Medulla oblongata (tissue), 1 donor: ENCODE measurements around the gene EPHX1.
"Not testable (repeated sequence)": the region's sequence is repeated elsewhere in the genome, so short reads cannot be mapped to it uniquely, and the experiment has no call there.

Source experiments
- DNase-seq: peaks from one replicate; pipeline ENCODE4 v3.0.0-alpha.2; 2015; ENCODE audit errors: extremely low spot score

The EPHX1 gene

GRCh38 chr1:225809842-225810578 is at the start of gene EPHX1:
Gene EPHX1, plus strand, starts transcription at chr1:225810124. Its CDS starts 18,606 bp downstream, at chr1:225828730.
- peak; percentile 89 for DNase-seq

GRCh38 chr1:225760531-225760930 is 49.4 kb upstream of the EPHX1 start:
- DNase-seq = no peak

GRCh38 chr1:225761395-225761794 is 48.5 kb upstream of the EPHX1 start:
- DNase-seq = not testable (repeated sequence)

DNA sequence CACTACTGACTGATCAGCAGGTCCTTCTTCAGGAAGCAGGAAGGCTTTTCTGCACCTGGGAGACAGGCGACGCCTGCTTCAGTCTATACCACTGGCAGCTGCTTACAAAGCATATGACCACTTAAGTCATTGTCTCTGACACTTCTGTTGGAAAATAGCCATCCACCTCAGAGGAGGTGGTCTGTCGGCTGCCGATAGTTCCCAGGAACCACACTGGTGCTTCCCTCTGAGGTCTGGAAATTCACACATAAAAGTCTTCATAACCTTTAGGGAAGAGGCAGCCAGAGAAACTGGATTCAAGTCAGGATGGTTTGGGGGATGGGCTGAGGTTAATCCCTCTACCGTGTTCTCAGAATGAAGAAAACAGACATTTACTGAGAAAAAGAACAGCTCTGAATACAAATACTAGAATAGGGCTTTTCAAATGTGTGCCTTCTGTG is 47.9 kb upstream of the EPHX1 start:
- no peak for DNase-seq

DNA sequence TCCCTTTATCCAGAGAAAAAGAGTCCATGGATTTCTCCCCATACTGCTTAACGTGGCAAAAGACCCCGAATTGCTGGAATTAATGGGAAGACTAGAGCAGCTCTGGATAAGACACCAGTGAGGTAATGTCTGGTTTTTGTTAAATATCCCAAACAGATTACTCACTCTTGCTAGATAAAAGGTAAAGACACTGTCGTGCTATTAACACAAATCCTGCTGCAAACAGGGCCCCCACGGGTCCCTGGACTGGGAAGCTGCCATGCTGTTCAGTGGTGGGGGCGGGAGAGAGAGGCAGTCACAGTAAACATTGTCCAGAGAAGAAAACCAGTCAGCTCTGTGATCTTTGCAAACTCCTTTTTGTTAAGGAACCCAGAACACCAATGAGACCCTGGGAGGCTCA is 47.5 kb upstream of the EPHX1 start:
- DNase-seq = no peak

GRCh38 chr1:225763716-225764548 is 46.0 kb upstream of the EPHX1 start:
- DNase-seq = no peak

GRCh38 chr1:225765982-225766674 is 43.8 kb upstream of the EPHX1 start:
- no peak for DNase-seq

GRCh38 chr1:225766967-225767633 is 42.8 kb upstream of the EPHX1 start:
- no peak for DNase-seq

- no peak for DNase-seq
These were observed 42.0 kb upstream of the EPHX1 start for GRCh38 chr1:225767634-225768540.

DNA sequence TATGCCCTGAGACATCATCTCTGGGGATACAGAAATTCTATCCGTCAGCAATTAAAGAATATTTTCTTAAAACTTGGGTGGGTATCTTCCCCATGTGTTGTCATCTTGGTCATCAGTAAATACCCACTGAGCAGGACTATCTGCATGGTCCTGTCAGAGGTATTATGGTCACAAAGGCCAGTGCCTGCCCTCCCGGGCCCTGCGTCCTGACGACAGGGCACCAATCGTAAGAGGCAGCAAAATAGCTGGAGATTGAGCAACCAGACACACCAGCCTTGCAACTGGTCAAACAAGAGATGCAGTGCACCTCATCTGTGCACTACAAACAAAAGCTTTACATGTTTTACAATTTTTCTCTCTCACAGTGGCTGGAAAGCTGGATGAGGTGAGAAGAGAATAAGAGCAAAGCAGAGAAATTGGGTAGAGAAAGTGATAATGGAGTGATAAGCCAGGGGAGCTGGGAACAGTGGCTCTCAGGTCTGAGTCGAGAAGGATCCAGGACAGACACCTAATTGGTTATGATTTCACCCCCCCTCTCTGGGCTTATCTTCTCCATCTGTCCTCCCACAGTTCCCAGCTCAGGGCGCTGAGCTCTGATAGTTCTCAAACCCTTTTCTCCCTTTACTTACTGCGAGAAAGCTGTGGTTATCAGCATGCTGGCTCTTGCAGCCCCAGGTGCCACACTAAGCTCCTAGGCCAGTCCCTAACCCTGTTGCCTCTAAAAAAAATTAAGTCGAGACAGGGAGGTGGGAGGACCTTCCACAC is 41.1 kb upstream of the EPHX1 start:
- DNase-seq = no peak

DNA sequence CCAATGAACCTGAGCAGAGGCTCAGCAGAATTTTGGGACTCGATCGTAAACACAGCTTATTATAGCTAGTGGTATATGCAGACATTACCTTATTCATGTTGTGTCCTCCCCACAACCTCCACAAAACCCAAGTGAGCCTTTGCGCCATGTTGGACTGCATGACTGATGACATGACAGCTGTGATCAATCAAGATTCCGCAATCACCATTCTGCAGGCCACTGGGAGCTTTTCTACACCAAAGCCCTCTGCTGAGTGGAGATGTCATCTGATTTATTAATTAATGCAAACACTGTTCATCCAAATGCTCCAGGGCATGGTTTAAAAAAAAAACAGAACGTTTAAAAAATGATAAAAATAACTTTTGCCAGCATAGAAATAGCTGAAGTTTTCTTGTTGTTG is 40.2 kb upstream of the EPHX1 start:
- DNase-seq = no peak

- peak; percentile 61 for DNase-seq
These were observed 39.2 kb upstream of the EPHX1 start for GRCh38 chr1:225770561-225771248.

DNA sequence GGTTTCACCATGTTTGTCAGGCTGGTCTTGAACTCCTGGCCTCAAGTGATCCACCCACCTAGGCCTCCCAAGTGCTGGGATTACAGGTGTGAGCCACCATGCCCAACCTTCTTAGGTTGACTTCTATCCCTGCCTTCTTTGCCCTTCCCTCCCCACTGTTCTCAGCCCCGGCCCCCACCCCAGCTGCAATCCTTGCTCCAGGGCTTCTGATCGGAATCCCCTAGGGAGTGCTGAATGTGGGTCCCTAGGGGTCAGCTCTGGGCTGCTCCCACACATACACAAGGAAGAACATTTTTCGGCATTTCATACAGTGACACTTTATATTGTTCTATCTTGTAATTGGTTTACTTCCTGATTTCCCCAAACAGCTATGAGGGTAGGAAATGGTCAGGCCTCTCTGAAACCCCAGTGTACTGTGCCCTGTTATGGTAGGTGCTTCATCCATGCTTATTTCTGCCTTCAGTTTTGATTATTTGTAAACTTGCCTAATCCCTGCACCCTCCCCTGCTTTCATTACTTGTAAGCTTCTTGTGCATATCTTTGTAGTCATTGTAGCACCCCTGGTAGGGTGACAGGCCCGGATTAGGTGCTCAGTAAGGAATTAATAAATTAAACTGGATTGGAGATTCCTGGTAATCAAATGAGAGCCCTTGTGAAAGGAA is 38.1 kb upstream of the EPHX1 start:
- no peak for DNase-seq

DNA sequence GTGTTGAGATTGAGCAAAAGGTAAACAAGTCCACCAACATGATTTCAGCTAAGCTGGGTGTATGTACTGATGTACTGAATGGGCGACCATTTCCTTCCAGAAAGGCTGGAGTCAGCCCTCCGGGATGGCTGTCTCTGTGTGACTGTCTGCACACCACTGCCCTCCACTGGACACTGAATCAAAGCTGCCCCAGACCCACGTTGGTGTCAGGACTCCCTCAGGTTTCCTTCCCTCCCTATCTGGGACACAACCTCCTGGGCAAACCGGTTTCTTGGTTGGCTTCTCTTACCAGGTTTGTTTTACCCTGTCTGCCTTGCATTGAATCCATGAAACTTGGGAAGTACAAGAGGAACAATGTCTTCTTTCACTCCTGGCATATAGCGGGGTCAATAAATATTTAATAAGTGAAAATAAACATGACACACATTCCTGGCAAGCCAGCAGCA is 37.6 kb upstream of the EPHX1 start:
- peak; percentile 94 for DNase-seq

DNA sequence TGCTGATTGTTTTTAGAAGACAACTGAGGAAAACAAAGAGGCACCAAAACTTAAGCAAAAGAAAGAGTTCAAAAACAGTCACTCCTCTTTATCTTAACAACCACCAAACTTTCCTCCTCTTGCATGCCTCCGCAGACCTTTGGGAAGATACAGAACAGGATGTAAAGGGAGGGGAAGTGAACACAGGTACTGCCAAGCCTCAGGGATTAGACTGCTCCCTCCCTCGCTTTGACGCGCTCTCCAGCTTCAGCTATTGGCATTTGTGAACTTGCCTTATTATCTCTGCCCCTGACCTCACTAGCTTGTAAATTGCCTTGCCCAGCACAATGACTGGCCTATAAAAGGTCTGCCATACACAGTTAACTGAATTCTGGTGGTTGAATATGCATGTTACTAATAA is 37.1 kb upstream of the EPHX1 start:
- DNase-seq = no peak

GRCh38 chr1:225774281-225775147 is 35.4 kb upstream of the EPHX1 start:
- DNase-seq = no peak

GRCh38 chr1:225776294-225776693 is 33.6 kb upstream of the EPHX1 start:
- no peak for DNase-seq

- DNase-seq = no peak
These were observed 32.8 kb upstream of the EPHX1 start for GRCh38 chr1:225777058-225777582.
